UCSD-AML1 (cell line): ENCODE results near the gene PARK7.
"Not testable (repeated sequence)": the region's sequence is repeated elsewhere in the genome, so short reads cannot be mapped to it uniquely, and the experiment has no call there.

Experiments used
- DNase-seq: peaks from one replicate; lab custom pipeline; 2025; ENCODE audit not compliant: unreplicated experiment; lab: John Stamatoyannopoulos, UW

PARK7 gene

DNA sequence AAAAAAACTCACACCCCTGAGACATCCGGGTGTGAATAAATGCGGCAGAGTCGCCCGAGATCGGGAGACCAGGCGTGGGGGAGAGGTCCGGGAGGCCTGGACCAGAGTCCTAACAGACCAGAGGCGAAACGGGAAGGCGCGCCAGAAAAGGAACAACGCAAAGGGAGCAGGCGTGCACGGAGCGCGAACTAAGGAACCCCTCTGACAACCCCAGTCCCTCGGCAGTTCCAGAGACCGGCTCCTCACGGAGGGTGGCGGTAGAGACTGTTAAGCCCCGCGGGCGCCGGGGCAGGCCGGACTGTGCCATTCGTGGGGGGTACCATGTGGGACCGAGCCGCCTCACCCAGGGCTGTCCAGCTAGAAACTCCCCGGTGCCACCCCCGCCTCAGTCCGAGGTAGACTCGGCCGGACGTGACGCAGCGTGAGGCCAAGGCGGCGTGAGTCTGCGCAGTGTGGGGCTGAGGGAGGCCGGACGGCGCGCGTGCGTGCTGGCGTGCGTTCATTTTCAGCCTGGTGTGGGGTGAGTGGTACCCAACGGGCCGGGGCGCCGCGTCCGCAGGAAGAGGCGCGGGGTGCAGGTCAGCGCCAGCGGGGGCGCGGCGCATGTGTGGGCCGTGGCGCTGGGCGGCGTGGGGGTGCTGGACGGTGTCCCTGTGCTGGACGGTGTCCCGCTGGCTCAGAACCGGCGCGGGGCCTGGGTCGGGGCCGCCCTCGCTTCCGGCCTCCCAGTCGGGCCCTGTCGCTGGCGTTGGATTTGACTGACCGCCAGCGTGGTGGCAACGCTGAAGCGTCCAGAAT lies at the start of gene PARK7:
TSS of gene PARK7 (plus strand) at position 496 of the 798 bp plus-strand sequence. CDS start 1,075 bp downstream, outside the sequence.
- peak; percentile 100 for DNase-seq

- no peak for DNase-seq
Observed at GRCh38 chr1:7912145-7912544, 49.4 kb upstream of the PARK7 start.

DNA sequence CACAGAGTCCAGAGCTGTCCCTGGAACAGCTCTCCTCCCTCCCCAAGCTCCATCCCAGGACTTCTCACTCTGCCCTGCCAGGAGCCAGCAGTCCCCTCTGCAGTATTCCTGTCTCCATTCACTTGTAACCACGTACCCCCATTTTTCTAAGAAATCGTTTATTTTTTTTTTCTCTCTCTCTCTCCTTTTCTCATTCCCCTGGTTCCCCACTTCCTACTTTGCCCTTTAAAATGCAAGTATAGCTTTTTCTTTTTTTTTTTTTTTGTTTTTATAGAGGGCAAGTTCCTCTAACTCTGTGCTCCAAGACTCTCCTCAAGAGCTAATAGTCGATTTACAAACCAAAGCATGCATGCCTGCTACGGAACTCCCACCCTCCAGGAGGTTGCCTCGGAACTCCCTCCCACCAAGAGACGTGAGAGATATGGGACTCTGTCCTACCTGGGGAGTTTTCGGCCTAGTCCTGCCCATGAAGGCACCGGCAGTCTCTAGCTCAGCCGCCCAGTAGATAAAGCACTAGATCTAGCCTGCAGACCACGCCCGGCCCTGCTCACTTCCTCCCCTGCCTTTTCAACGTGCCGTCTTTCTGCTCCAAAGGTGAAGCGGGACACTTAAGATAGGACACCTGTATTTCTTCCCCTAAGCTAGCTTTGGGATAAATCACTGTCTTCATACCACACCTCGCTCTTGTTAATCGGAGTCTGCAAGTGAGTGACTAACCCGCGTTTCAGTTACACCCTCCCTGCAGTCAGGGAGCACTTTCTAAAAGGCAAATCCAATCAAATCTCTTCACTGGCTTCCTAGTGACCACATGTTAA lies 48.6 kb upstream of the PARK7 start:
- DNase-seq: peak; percentile 31

DNA sequence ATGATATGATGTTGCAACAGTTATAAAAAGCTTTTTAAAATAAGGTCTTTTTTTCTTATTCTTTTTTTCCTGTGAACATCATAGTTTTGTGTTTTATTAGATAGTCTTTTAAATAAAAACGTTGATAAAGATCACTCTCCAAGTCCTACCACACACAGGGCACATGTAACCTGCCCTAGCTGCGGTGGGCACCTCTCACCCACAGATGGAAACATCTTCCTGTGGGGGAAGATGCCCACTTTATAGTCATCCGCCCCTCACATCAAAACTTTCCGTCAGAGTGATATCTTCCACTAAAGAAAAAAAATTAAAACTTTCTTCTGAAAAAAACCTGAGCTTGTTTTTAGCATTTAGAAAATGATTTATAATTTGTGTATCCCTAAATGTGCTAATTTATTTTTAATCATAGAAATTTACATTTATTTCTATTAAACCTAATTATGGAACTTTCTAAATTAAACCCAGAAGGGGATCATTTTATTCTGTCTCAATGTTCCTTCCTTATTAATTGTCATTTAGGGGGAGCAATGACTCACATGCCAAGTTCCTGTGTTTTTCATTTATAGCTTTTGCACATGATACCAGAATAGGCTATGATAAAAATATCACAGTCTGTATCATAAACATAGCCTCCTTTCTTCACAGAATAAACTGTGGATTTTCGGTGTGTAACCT lies 45.5 kb upstream of the PARK7 start:
- no peak for DNase-seq

- no peak for DNase-seq
Observed at GRCh38 chr1:7916501-7916830, 45.0 kb upstream of the PARK7 start.

GRCh38 chr1:7917971-7918370 lies 43.5 kb upstream of the PARK7 start:
- not testable (repeated sequence) for DNase-seq

DNA sequence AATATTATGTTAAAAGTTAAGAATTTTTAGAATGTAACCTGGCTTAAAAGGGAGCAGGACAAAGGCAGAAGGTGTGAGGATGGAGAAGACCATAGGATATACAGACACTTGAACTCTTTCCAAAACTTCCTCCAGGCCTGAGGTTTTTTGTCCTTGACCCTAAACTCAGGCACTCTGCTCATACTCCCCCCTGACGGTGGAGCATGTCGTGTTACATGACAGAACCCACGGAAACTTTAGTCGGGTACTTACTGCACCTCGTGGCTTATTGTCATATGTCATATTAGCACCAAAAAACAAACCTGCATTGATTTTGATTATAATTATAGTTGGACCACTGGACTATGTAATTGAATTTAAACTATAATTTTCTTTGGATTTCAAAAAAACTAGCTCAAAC lies 41.6 kb upstream of the PARK7 start:
- DNase-seq: no peak

DNA sequence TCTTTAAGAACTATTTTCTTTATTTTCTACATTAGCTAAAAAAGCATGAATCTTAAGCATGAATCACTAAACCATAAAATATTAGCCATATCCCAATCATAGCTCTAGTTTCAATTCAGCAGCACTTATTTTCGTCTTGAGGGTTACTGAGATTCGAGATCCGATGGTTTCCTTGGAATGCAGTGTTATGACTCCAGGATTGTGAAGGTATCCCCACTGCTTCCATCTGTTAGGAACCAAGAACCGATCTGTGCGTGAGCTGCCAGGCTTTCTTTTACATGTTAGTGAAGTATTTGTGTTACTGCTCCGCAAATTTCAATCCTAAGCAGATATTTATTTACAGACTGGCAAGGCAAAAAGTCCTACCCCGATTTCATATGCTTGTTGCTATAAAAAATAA lies 39.7 kb upstream of the PARK7 start:
- no peak for DNase-seq

GRCh38 chr1:7922301-7922700 lies 39.2 kb upstream of the PARK7 start:
- DNase-seq: no peak

GRCh38 chr1:7927061-7927460 lies 34.5 kb upstream of the PARK7 start:
- DNase-seq: not testable (repeated sequence)

DNA sequence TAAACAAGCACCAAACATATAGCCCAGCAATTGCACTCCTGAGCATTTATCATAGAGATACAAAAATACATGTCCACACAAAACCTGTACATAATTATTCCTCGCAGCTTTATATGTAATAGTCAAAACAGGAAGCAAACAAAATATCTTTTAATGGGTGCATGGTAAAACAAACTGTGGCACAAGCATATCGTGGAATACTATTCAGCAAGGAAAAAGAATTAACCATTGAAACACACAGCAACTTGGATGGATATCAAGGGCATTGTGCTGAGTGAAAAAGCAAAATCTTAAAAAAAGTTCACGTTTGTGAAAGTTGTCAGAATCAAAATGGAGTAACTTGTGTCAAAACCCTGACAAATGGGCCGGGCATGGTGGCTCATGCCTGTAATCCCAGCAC lies 33.3 kb upstream of the PARK7 start:
- DNase-seq: no peak

- no peak for DNase-seq
Observed at GRCh38 chr1:7929637-7930036, 31.9 kb upstream of the PARK7 start.

DNA sequence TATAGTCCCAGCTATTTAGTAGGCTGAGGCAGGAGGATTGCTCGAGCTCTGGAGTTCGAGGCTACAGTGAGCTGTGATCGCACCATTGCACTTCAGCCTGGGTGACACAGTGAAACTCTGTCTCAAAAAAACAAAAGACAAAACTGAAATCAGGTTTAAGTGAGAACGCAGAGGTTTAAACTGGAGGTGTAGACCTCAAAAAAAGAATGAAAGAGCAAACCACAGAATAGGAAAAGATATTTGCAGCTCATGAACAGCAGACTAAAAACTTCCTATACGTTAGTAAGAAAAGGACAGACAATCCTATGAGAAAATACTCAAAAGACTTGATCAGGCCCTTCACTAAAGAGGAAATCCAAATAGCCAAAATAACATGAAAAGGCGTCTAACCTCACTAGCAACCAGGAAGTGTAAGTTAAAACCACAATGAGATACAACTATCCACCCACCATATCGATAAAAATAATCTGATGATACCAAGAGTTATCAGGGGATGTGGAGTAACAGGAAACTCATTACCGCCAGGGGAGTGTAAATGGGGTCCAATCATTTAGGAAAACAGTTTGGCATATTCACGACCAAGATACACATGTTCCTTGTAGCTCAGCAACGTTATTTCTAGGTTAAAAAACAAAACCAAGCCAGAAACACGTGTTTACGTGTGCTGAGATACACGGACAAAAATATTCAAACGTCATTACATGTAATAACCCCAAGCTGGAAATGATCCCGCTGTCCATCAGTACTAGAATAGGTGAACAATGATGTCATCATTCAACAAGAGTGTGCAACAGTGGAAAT lies 30.7 kb upstream of the PARK7 start:
- DNase-seq: no peak

GRCh38 chr1:7931446-7931812 lies 30.1 kb upstream of the PARK7 start:
- no peak for DNase-seq

GRCh38 chr1:7932524-7933138 lies 28.9 kb upstream of the PARK7 start:
- DNase-seq: no peak

- DNase-seq: no peak
Observed at GRCh38 chr1:7938070-7938469, 23.4 kb upstream of the PARK7 start.

DNA sequence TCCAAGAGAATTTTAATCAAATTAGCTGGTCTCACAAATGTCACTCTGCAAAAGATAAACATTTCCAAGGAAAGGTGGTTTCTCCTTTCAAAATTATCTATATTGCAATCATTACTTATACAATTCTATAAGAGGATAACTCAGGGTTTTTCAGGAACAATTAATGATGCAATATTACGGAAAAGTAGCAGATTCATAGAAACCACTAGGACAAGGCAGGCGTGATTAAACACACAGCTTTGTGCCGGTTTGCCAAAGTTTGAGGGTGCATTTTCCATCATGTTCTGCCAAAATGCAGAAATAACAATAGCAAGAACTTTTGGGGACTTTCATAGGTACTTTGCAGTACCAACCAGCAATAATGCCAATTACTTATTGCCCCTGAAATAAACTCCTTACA lies 21.5 kb upstream of the PARK7 start:
- DNase-seq: no peak

- peak; percentile 40 for DNase-seq
Observed at GRCh38 chr1:7940745-7941436, 20.6 kb upstream of the PARK7 start, which contains the start of gene TNFRSF9. Gene TNFRSF9 (minus strand): TSS chr1:7940839. CDS start chr1:7939994, 845 bp downstream.

DNA sequence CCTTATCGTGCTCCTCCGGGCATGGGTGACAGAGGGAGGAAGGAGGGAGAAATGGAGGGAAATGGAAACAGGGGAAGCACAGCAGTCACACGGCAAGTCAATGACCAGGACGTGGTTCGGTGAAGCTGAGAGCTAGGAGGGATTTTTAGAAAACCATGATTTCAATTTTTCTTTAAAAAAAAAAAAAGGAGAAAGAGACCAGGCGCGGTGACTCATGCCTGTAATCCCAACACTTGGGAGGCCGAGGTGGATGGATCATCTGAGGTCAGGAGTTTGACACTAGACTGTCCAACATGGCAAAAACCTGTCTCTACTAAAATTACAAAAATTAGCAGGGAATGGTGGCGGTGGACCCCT lies 20.1 kb upstream of the PARK7 start:
- no peak for DNase-seq
